AG09319 (cell line): ENCODE results near the gene TEX12.

Experiments
- DNase-seq: peaks from one replicate; pipeline ENCODE4 v3.0.0-alpha.2; 2010; ENCODE audit warnings: low read depth; ENCODE audit errors: extremely low read depth
- CTCF ChIP-seq: IDR thresholded peaks from 2 replicates; pipeline ENCODE4 v1.5.1; 2011; ENCODE audit warnings: low read depth, mild to moderate bottlenecking, inconsistent platforms, low read length, moderate library complexity

TEX12 gene

GRCh38 chr11:112165049-112165448 lies 2.1 kb upstream of the TEX12 start:
- DNase-seq = no peak
- TF ChIP-seq CTCF = no peak

- DNase-seq = no peak
- no peak for TF ChIP-seq CTCF
Observed at GRCh38 chr11:112166562-112166961, 610 bp upstream of the TEX12 start.

GRCh38 chr11:112172362-112172994 lies 5.3 kb downstream of the TEX12 start:
- no peak for TF ChIP-seq CTCF
- DNase-seq = no peak

GRCh38 chr11:112173152-112173551 lies 6.0 kb downstream of the TEX12 start:
- no peak for DNase-seq
- no peak for TF ChIP-seq CTCF

GRCh38 chr11:112174789-112175598 lies 7.8 kb downstream of the TEX12 start, which contains the start of gene BCO2:
Gene BCO2 (plus strand): TSS chr11:112175512. CDS start chr11:112175602, 90 bp downstream.
- DNase-seq = peak; percentile 34
- peak; percentile 73 for TF ChIP-seq CTCF

- no peak for TF ChIP-seq CTCF
- DNase-seq = no peak
Observed at GRCh38 chr11:112175599-112175952, 8.4 kb downstream of the TEX12 start.

GRCh38 chr11:112176077-112176476 lies 8.9 kb downstream of the TEX12 start:
- TF ChIP-seq CTCF = no peak

More at GRCh38 chr11:112176077-112176476, 8.9 kb downstream of the TEX12 start:
- DNase-seq = no peak
